Endodermal cell (in vitro differentiated cells): ENCODE results near the gene INO80C. TPM values are rescaled to one million over a fixed set of nuclear protein-coding genes. Genes with fewer than 3 reads are reported as not detected.
"Not testable (repeated sequence)": the region's sequence is repeated elsewhere in the genome, so short reads cannot be mapped to it uniquely, and the experiment has no call there.

Experiments used
- DNase-seq: peaks from one replicate; pipeline ENCODE4 v3.0.0-alpha.2; 2017
- H3K27ac ChIP-seq: 2 replicates; pipeline ENCODE4 v1.5.1; 2013; ENCODE audit warnings: mild to moderate bottlenecking, low read depth, low read length, moderate library complexity
- H3K27me3 ChIP-seq: 2 replicates; pipeline ENCODE4 v1.6.1; 2013; ENCODE audit warnings: mild to moderate bottlenecking, low read length, moderate library complexity; ENCODE audit not compliant: insufficient read depth, control insufficient read depth, poor library complexity, severe bottlenecking
- H3K36me3 ChIP-seq: 2 replicates; pipeline ENCODE4 v1.7.0; 2013; ENCODE audit warnings: mild to moderate bottlenecking, low read length, moderate library complexity; ENCODE audit not compliant: control insufficient read depth, insufficient read depth
- H3K4me1 ChIP-seq: one replicate; pipeline ENCODE4 v1.7.0; 2013; ENCODE audit warnings: low read length; ENCODE audit not compliant: control insufficient read depth, insufficient read depth
- H3K4me3 ChIP-seq: 2 replicates; pipeline ENCODE4 v1.5.1; 2013; ENCODE audit warnings: mild to moderate bottlenecking, low read length, moderate library complexity
- H3K9ac ChIP-seq: 2 replicates; pipeline ENCODE4 v1.6.1; 2013; ENCODE audit warnings: mild to moderate bottlenecking, low read length, moderate library complexity; ENCODE audit not compliant: poor library complexity, severe bottlenecking; ENCODE audit errors: extremely low read depth
- H3K9me3 ChIP-seq: 2 replicates; pipeline ENCODE4 v1.6.1; 2013; ENCODE audit warnings: mild to moderate bottlenecking, low read length, moderate library complexity; ENCODE audit not compliant: control insufficient read depth
- H3K27ac Mint-ChIP-seq: 2 replicates; pipeline ENCODE4 v1.8.0; 2020; ENCODE audit warnings: mixed read lengths
- H3K27me3 Mint-ChIP-seq: 2 replicates; pipeline ENCODE4 v1.8.0; 2021; ENCODE audit warnings: mild to moderate bottlenecking, mixed read lengths; ENCODE audit not compliant: insufficient read depth
- H3K36me3 Mint-ChIP-seq: 2 replicates; pipeline ENCODE4 v1.8.0; 2020; ENCODE audit warnings: low read depth, mixed read lengths
- H3K4me1 Mint-ChIP-seq: 2 replicates; pipeline ENCODE4 v1.8.0; 2020; ENCODE audit warnings: mixed read lengths
- H3K4me3 Mint-ChIP-seq: 2 replicates; pipeline ENCODE4 v1.8.0; 2020; ENCODE audit warnings: mild to moderate bottlenecking, moderate library complexity, mixed read lengths
- H3K9me3 Mint-ChIP-seq: 2 replicates; pipeline ENCODE4 v1.8.0; 2020; ENCODE audit warnings: mild to moderate bottlenecking, mixed read lengths
- CTCF ChIP-seq: fragments of 200-600 bp; sonication (generic); conservative IDR thresholded peaks from 2 replicates; pipeline ENCODE4 v1.5.0; 2021; ENCODE audit warnings: antibody characterized with exemption, mild to moderate bottlenecking
- WGBS, 2 experiments: methylation state at CpG; one replicate each; pipeline versions ENCODE4 v1.1.5 to v1.1.7; 2013; ENCODE audit warnings: missing lambda C conversion rate in 2 of 2, mixed read lengths in 1 of 2; ENCODE audit not compliant: insufficient coverage in 1 of 2, insufficient read length in 1 of 2; 5-methylcytosine and 5-hydroxymethylcytosine counted together
- total RNA-seq, 2 donors: library from RNA; stranded (reverse); fragmentation: NEBNext Ultra II Directional in 1 of 2; extraction: Animal tissue kit (Norgen Biotek cat#: 25700) in 1 of 2; gene quantifications; 2 replicates in 1 of 2; 3 replicates in 1 of 2; pipeline ENCODE4 v1.2.1, GENCODE V29; 2021

Gene INO80C
- total RNA-seq, 2 donors from 2014 or later, result 31.1 to 31.9 TPM

DNA sequence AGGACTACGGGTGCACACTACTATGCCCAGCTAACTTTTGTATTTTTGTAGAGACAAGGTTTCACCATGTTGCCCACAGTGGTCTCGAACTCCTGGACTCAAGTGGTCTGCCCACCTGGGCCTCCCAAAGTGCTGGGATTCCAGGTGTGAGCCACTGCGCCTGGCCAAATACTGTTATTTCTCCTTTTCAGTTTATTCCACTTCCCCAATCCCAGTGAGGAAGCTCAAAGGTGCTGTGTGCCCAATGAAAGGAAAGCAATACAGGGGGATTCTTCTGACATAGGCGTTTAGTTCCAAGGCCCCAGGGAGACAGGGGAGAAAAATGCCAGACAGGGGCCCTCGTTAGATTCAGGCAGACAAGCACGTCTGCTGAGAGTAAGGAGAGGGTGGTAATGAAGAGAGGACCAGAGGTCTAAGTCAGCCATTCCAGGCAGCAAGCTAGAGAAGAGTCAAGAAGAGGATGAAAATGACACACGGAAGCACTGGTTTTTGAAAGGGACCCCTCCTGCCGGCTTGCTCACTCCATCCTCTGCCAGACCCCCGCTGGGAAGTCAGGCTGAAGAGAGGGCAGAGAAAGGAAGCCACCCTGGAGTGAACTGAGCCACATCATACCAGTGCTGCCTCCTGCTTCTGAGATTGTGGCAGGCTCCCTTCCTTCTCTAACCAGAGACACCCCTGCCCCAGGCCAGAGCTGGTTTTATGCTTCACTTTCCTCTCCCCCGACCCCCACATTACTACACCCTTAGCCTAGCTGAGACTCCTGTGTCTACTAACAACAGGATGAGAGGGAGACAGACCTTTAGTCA is 6.7 kb downstream of the INO80C start:
- H3K27ac ChIP-seq, result no peak overlapping the region
- Mint-ChIP-seq H3K9me3 (no peaks in the 10 kb centered on the region), H3K4me3 (no peak overlapping the region), H3K27me3 (no peaks in the 10 kb centered on the region), H3K4me1 (peaks cover 51% of the 10 kb centered on the region), H3K36me3 (peaks cover 13% of the 10 kb centered on the region), H3K27ac (peak overlapping the region; percentile 75)
- H3K9ac ChIP-seq, result no peak overlapping the region
- no peaks in the 10 kb centered on the region for H3K9me3 ChIP-seq
- no peak for TF ChIP-seq CTCF
- H3K27me3 ChIP-seq, result no peaks in the 10 kb centered on the region
- no peak overlapping the region for H3K4me3 ChIP-seq
- H3K36me3 ChIP-seq, result no peaks in the 10 kb centered on the region
- 49 to 78% methylated on average over 5 to 10 of the region's 10 CpGs for WGBS, 2 experiments
- peaks cover 22% of the 10 kb centered on the region for H3K4me1 ChIP-seq
- DNase-seq, result peak; percentile 79

GRCh38 chr18:35489913-35490490 is 7.8 kb downstream of the INO80C start:
- WGBS, 2 experiments, result 80% methylated on average over 7 of the region's 7 CpGs; no CpG with 5 or more reads in 1 of the 2 experiments
- Mint-ChIP-seq H3K9me3 (no peaks in the 10 kb centered on the region), H3K4me3 (no peak overlapping the region), H3K27me3 (no peaks in the 10 kb centered on the region), H3K27ac (peak overlapping the region; percentile 59), H3K36me3 (peaks cover 16% of the 10 kb centered on the region), H3K4me1 (peaks cover 51% of the 10 kb centered on the region)
- Histone ChIP-seq H3K4me3 (no peak overlapping the region), H3K9me3 (no peaks in the 10 kb centered on the region), H3K4me1 (peaks cover 22% of the 10 kb centered on the region), H3K27me3 (no peaks in the 10 kb centered on the region), H3K9ac (no peak overlapping the region), H3K27ac (no peak overlapping the region), H3K36me3 (peaks cover 8% of the 10 kb centered on the region)
- TF ChIP-seq CTCF, result no peak
- no peak for DNase-seq

- H3K9me3 Mint-ChIP-seq, H3K27me3 Mint-ChIP-seq, H3K4me3 Mint-ChIP-seq, H3K27ac ChIP-seq, DNase-seq, H3K36me3 ChIP-seq, H3K27me3 ChIP-seq, H3K4me3 ChIP-seq, H3K9me3 ChIP-seq, H3K9ac ChIP-seq: not testable (repeated sequence)
- 75 to 77% methylated on average over 2 to 3 of the region's 3 CpGs for WGBS, 2 experiments
- peaks cover 16% of the 10 kb centered on the region for H3K36me3 Mint-ChIP-seq
- peaks cover 25% of the 10 kb centered on the region for H3K4me1 ChIP-seq
- H3K27ac Mint-ChIP-seq, result peak overlapping the region; percentile 53
- peaks cover 50% of the 10 kb centered on the region for H3K4me1 Mint-ChIP-seq
These were observed 8.5 kb downstream of the INO80C start for GRCh38 chr18:35489281-35489680.

DNA sequence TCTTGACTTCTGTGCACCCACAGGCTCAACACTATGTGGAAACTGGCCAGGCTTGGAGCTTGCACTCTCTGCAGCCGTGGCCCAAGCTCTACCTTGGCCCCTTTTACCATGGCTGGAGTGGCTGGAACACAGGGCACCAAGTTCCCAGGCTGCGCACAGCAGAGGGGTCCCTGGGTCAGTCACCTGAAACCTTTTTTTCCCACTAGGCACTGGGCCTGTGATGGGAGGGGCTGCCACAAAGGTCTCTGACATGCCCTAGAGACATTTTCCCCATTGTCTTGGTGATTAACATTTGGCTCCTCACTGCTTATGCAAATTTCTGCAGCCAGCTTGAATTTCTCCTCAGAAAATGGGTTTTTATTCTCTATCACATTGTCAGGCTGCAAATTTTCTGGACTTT is 9.4 kb downstream of the INO80C start:
- not testable (repeated sequence) for H3K4me3 Mint-ChIP-seq, H3K27ac ChIP-seq
- peak; percentile 86 for DNase-seq

GRCh38 chr18:35487525-35487924 is 10.2 kb downstream of the INO80C start:
- not testable (repeated sequence) for H3K9ac ChIP-seq, H3K27ac ChIP-seq, H3K27me3 ChIP-seq, H3K9me3 Mint-ChIP-seq, H3K4me3 ChIP-seq, H3K27me3 Mint-ChIP-seq, DNase-seq, H3K4me3 Mint-ChIP-seq, H3K36me3 ChIP-seq, H3K9me3 ChIP-seq
- Mint-ChIP-seq H3K4me1 (peaks cover 49% of the 10 kb centered on the region), H3K27ac (peak overlapping the region; percentile 77), H3K36me3 (peaks cover 16% of the 10 kb centered on the region)
- H3K4me1 ChIP-seq, result peaks cover 25% of the 10 kb centered on the region
- WGBS, 2 experiments, result 88 to 92% methylated on average over 2 to 4 of the region's 4 CpGs

More for the DNA sequence above, 9.4 kb downstream of the INO80C start:
- not testable (repeated sequence) for H3K9ac ChIP-seq, H3K27me3 Mint-ChIP-seq, H3K9me3 ChIP-seq, H3K9me3 Mint-ChIP-seq, H3K27me3 ChIP-seq, H3K4me3 ChIP-seq, H3K36me3 ChIP-seq
- Mint-ChIP-seq H3K27ac (peak overlapping the region; percentile 77), H3K4me1 (peaks cover 44% of the 10 kb centered on the region), H3K36me3 (peaks cover 16% of the 10 kb centered on the region)
- 80 to 82% methylated on average over 2 of the region's 2 CpGs for WGBS, 2 experiments
- H3K4me1 ChIP-seq, result peaks cover 25% of the 10 kb centered on the region
